HG02623 (cell line): ENCODE results near the gene SLC27A6.

ENCODE experiments used
- ATAC-seq: cut with Tn5 transposase; IDR thresholded peaks from one replicate; pipeline ENCODE4 v1.9.1; 2021; ENCODE audit warnings: moderate library complexity; ENCODE audit not compliant: unreplicated experiment

The SLC27A6 gene

GRCh38 chr5:129061849-129062248 lies 96.6 kb downstream of the SLC27A6 start:
- ATAC-seq: no peak

- ATAC-seq: no peak
These were observed 98.3 kb downstream of the SLC27A6 start for GRCh38 chr5:129063483-129064113.

DNA sequence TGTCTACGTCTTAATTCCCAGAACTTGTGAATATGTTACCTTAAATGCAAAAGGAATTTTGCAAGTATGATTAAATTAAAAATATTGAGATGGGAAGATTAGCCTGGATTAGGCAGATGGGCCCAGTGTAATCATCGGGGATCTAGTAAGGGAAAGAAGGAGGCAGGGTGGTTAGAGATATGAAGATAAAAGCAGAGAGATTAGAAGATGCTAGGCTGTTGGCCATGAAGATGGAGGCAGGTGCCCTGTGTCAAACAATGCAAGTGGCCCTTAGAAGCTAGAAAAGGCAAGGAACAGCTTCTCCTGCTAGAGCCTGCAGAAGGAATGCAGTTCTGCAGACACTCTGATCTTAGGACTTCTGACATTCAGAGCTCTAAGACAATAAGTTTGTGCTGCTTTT lies 100.4 kb downstream of the SLC27A6 start:
- no peak for ATAC-seq

DNA sequence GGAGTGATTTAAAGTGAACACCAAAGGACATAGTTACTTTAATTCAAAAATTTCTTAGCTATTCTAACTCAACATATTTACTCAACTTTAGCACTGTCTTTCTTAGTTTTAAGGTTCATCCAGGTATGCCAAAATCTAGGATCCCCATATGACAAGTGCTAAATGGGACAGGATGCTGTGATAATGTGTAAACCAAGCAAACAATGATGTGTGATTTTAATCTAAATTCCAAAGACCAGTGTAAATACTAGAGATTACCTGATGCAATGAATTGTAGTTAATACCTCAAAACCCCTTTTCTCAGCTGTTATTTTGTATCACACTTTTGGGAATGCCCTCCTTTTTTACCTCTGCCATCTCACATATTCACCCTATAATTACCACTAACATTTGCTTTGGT lies 102.5 kb downstream of the SLC27A6 start:
- ATAC-seq: no peak

DNA sequence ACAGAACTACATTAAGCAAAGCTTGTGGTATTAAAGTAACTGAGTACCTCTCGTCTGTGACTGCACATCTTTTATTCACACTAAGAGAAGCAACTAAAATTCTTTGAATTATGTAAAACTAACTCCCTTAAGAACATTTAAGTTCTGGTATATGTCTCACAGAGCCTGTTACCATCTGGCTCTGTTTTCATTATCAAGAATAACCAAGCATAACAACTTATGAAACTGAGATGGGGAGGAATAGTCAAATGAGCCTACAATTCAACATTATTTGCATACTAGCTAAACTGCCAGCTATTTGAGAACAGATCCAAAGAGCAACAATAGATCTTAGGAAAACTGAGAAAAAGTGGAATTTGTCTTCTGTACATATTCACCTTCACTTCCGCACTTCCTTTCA lies 104.0 kb downstream of the SLC27A6 start:
- peak; percentile 78 for ATAC-seq

DNA sequence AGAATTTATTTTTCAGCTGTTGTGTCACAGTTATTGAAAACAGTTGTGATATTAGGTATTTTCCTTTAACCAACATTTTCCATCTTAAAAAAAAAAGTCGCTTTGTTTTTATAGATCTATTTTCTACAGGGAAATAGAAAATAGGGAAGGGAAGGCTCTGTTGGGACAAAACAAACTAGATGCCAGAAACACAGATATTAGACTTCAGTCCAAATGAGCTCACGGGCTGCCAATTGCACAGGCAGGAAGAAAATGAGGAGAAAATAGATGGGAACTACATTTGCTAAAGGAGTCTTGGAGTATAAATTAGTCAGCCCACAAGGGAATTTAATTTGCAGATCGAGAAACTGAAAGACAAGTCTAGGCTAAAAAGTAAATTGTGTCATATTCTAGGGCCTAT lies 107.8 kb downstream of the SLC27A6 start:
- no peak for ATAC-seq

DNA sequence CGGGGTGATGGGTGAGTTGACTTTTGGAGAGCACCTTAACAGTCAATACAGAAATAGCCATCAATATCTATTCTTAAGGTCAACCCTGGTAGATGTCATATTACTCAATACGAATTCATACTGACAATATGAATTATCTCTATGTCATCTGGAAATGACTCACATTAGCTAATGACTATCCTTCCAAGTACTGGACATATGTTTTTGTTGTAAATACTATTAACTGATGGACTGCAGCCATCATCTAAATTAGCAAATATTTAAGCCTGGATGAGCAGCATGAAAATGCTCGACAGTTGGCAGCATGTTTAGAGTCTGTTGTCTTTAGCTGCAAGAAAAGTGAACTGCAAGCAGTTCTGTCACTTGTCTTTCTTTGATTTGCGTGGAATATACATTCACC lies 109.6 kb downstream of the SLC27A6 start:
- ATAC-seq: no peak

- ATAC-seq: no peak
These were observed 112.3 kb downstream of the SLC27A6 start for GRCh38 chr5:129077433-129078075.

DNA sequence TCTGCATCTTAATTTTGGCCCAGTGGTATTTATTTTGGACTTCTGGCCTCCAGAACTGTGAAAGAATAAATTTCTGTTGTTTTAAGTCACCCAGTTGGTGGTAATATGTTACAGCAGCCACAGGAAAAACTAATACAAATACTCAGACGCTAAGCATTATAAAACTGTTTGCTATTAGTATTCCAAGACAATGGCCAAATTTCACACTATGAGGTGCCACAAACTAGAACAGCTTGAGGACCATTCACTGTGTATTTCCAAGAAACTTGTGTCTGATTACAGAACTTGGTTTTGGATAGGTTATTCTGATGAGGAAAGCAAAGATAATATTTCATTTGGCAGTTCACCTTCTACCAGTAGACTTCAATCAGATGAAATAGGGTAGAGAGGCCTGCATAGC lies 113.0 kb downstream of the SLC27A6 start:
- ATAC-seq: no peak

GRCh38 chr5:129078660-129079059 lies 113.4 kb downstream of the SLC27A6 start:
- no peak for ATAC-seq

GRCh38 chr5:129079496-129079895 lies 114.2 kb downstream of the SLC27A6 start:
- ATAC-seq: no peak

- no peak for ATAC-seq
These were observed 115.5 kb downstream of the SLC27A6 start for GRCh38 chr5:129080766-129081165.

DNA sequence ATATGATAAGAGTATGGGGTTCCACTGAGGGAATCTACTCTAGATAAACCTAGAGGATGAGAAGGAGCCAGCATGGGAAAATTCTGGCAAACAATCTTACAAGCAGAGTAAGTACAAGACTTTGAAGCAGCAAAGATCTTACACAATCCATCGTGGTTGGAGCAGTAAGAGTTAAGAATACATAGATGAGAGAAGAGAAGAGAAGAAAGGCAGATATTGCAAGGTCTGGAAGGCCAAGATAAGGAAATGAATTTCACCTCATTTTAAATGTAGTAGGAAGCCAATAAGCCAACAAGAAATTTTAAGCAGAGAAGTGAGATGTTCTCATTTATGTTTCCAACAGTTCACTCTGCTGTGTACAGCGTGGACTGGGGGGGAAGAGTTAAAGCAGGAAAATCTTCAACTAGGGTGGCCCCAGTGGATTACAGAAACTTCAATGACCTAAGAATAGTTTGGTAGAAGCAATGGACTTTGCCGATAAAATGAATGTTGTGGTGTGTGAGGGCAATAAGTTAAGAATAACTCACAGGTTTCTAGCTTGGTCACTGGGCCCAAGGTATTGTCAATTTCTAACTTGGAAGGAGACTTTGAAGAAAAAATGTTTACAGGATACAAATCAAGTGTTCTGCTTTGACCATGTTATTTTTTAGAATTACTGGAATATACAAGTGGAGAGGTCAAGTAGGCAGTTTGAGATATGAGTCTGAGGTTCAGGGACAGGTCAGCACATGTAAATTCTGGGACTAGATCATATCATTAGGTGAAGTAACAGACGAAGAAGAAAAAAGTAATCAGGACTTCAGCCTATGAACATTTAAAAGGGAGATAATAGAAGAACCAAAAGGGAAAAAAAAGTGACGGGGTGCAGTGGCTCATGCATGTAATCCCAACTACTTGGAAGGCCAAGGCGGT lies 117.2 kb downstream of the SLC27A6 start:
- no peak for ATAC-seq
